GM18508 (cell line): Measurements from ENCODE around the gene TOR1AIP1.
A peak's percentile ranks its signal among the peaks of the same experiment; 100 is the strongest.
"Not testable (repeated sequence)": the region's sequence is repeated elsewhere in the genome, so short reads cannot be mapped to it uniquely, and the experiment has no call there.

Experiments
- ATAC-seq: cut with Tn5 transposase; IDR thresholded peaks from one replicate; pipeline ENCODE4 v1.9.1; 2021; ENCODE audit warnings: moderate number of reproducible peaks; ENCODE audit not compliant: insufficient read depth, unreplicated experiment

TOR1AIP1 gene

GRCh38 chr1:179930867-179931266 lies 48.8 kb downstream of the TOR1AIP1 start:
- no peak for ATAC-seq

DNA sequence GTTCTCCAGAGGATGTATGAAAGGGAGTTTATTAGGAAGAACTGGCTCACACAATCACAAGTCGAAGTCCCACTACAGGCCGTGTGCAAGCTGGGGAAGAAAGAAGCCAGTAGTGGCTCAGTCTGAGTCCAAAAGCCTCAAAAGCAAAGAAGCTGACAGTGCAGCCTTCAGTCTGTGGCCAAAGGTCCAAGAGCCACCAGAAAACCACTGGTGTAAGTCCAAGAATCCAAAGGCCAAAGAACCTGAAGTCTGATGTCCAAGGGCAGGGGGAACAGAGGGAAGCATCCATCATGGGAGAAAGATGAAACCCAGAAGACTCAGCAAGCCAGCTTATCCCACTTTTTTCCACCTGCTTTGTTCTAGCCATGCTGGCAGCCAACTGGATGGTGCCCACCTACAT lies 51.1 kb downstream of the TOR1AIP1 start:
- ATAC-seq: no peak

- no peak for ATAC-seq
Measured at GRCh38 chr1:179935909-179936496, 53.9 kb downstream of the TOR1AIP1 start.

DNA sequence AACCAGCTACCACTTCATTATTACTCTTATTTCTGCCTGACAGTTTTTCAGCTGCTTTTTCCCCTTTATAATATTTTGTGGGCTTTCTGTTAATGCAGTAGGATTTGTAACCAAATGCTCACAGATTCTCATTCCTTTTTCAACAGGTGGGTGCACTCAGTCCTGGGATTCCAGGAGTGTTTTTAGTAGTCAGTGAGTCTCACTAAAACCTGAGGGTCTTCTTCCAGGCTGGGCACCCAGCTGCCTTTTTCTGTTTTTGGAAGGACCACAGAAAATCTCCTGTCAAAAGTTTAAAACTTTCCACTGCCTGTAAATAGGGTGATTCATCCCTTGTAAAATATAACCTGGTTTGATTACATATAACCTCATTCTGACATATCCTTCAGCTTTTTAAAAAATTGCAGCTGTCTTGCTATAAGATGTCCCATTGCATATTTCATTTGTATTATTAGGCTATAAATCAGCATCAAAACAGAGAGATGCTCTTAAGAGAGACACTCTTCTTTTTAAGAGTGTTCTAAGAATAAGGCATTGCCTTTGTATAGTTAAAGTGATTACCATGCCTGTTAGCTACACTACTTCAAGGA lies 55.7 kb downstream of the TOR1AIP1 start:
- no peak for ATAC-seq

- no peak for ATAC-seq
Measured at GRCh38 chr1:179938752-179939151, 56.7 kb downstream of the TOR1AIP1 start.

DNA sequence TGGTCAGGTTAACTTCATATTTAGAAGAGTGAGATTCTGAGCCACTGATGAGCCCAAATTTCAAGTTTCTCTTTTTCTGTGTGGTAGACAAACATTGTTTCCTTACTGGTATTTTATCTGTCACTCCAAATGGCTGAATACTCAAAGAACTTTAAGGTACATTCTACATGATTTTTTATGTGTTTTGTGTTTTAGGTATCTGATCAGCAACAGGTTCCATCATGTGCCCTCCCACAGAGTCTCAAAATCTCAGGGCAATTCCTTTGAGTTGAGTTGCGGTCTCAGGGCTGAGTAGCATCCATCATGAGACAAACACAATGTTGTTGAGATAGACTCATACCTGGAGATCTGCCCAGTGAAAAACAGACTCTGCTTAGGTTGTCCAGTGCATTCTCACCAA lies 57.9 kb downstream of the TOR1AIP1 start:
- no peak for ATAC-seq

DNA sequence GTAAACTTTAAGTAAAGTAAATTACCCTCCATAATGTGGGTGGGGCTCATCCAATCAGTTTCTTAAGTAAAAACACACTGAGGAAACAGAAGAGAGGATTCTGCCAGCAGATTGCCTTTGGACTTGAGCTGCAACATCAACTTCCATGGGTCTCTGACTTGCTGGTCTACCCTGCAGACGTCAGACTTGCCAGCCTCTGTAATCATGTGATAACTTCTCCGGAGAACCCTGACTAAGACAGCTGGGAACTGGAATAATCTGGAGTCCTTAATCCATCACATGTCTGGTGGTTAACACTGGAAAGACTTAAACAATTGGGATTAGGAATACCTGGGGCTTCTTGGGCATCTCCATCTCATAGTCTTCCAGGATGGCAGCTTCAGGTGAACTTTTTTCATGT lies 59.4 kb downstream of the TOR1AIP1 start:
- no peak for ATAC-seq

GRCh38 chr1:179950651-179951050 lies 68.6 kb downstream of the TOR1AIP1 start:
- no peak for ATAC-seq

GRCh38 chr1:179951383-179952144 lies 69.5 kb downstream of the TOR1AIP1 start:
- no peak for ATAC-seq

DNA sequence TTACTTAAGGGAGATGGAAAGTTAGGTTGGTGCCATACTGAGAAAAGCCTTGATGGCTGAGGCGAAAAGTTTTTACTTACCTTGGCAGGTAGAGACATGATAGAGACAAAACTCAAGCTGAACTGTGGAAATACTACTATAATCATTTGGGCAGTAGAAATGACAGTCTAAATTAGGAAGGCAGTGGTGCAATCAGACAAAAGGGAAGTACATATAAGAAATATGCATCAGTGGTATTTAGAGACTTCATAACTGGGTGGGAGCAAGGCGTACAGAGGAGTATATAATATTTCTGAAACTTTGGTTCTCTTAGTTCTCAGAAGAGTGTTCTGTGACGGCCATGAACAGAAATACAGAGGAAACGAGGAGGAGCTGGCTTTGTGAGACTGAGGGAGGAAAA lies 70.1 kb downstream of the TOR1AIP1 start:
- no peak for ATAC-seq

- no peak for ATAC-seq
Measured at GRCh38 chr1:179953974-179954492, 71.9 kb downstream of the TOR1AIP1 start.

- peak; percentile 89 for ATAC-seq
Measured at GRCh38 chr1:179954493-179955286, 72.6 kb downstream of the TOR1AIP1 start, which contains the start of gene CEP350. CEP350 (plus strand) TSS chr1:179954810; CDS start chr1:179986182, 31,372 bp downstream.

GRCh38 chr1:179955287-179955680 lies 73.2 kb downstream of the TOR1AIP1 start:
- ATAC-seq: no peak

DNA sequence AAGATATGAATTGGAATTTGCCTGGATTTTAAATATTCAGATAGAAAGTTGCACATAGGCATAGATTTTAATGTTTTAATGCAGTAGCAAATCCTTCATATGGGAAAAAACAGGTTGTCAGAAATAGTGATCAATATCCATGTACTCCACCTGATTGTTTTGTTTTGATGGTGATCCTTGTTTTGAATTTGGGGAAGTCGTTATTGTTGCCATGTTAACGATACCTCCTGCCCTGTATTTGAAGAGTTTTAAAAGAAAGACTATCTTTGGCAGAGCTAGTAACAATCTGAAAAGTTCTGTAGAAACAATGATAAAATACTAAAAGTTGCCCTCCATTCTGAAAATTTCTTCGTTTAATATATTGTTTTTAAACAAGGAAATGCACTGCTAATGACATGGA lies 73.6 kb downstream of the TOR1AIP1 start:
- no peak for ATAC-seq

- no peak for ATAC-seq
Measured at GRCh38 chr1:179958359-179958758, 76.3 kb downstream of the TOR1AIP1 start.

DNA sequence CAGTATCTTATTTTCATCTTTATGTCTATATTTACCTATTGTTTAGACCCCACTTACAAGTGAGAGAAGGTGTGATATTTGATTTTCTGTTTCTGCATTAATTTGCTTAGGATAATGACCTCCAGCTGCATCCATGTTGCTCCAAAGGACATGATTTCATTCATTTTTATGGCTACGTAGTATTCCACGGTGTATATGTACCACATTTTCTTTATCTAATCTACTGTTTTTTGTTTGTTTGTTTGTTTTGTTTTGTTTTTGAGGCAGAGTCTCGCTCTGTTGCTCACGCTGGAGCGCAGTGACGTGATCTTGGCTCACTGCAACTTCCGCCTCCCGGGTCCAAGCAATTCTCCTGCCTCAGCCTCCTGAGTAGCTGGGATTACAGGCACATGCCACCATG lies 80.1 kb downstream of the TOR1AIP1 start:
- ATAC-seq: not testable (repeated sequence)

DNA sequence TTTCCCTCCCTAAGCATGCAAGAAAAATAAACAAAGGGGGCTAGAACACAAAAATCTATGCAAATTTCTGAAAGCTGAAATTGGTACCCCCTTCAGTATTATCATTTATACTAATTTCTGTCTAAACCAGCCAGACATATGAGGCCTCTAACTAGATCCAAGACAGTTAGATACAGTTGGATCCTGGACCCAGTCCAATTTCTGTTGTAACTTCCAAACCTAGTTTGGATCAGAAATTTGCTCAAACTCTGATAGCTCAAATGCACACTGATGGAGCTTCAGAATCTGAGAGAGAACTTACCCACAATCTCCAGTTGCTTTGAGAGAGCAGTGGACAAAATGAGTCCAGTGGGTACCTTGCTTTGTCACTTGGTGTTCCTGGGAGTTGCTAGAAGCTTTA lies 84.5 kb downstream of the TOR1AIP1 start:
- ATAC-seq: no peak

DNA sequence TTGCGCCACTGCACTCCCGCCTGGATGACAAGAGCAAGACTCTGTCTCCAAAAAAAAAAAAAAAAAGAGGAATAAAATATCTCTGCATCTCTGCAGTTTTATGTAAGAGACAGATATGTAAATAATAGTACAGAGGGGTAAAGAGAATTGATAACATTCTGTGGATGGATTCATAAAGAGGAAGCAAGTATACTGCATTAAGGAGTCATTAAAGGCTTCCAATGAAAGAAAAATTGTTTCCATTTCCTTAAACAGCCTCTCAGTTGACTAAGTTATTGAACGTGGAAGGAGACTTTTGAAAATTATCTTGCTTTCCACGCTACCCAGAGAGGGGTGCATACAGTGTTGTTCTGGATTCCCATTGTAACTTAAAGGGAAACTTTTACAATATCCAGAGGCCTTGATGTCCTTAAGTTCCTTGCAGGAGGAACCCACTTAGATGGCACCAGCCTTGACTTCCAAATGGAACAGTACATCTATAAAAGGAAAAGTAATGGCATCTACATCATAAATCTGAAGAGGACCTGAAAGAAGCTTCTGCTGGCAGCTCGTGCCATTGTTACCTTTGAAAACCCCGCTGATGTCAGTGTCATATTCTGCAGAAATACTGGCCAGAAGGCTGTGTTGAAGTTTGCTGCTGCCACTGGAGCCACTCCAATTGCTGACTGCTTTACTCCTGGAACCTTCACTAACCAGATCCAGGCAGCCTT lies 86.4 kb downstream of the TOR1AIP1 start:
- no peak for ATAC-seq

DNA sequence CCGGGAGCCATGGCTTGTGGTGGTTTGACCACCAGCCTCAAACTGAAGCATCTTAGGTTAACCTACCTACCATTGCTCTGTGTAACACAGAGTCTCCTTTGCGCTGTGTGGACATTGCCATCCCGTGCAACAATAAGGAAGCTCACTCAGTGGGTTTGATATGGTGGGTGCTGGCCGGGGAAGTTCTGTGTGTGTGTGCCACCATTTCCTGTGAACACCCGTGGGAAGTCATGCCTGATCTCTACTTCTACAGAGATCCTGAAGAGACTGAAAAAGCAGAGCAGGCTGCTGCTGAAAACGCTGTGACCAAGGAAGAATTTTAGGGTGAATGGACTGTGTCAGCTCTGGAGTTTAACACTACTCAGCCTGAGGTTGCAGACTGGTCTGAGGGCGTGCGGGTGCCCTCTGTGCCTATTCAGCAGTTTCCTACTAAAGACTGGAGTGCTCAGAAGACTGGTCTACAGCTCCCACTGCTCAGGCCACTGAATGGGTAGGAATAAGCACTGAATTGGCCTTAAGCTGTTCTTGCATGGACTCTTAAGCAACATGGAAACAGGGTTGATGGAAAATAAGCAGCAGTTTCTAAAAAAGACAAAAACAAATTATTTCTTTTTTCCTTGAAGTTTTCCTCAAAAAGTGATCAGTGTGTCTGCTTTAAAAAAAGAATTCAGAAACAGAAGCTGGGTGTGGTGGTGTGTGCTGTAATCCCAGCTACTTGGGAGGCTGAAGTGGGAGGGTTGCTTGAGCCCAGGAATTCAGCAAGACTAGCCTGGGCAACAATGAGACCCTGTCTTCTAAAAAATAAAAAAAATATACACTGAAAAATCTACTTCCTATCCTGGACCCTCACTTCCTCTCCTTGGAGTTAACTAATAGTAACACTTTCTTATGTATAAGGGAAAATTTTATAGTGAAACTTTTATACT lies 87.2 kb downstream of the TOR1AIP1 start:
- no peak for ATAC-seq
